ENCODE results near the gene VCP.

The VCP gene

DNA sequence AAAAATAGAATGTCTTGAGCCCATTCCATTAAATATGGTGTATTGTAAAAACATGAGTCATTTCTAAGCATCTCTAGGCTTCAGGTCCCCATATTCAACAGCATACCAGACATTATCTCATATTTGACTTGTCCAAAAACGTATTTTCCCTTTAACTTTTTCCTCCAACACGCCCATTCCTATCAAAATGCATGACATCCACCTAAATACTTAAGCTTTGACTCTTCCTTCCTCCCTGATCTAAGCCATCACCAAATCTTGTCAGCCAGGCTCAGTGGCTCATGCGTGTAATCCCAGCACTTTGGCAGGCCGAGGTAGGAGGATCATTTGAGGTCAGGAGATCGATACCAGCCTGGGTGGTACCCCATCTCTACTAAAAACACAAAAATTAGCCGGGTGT lies 23.9 kb downstream of the VCP start:
- Histone ChIP-seq H3K9me3 (ENCODE audit: low read depth, low read length) (no peaks in the 10 kb centered on the region), H3K27ac (no peak overlapping the region), H3K9ac (ENCODE audit: insufficient read length) (no peak overlapping the region), H3K4me3 (no peak overlapping the region), H3K36me3 (ENCODE audit: insufficient read depth, low read length) (peaks cover 24% of the 10 kb centered on the region)
- TF ChIP-seq FOXP2 (optimal IDR thresholded peaks at IDR 0.05; ENCODE audit: control extremely low read depth, extremely low read length, insufficient read depth) (no peak), POLR2AphosphoS5 (IDR thresholded peaks at IDR 0.05; ENCODE audit: borderline replicate concordance, low read depth, low read length) (no peak), EZH2 (IDR thresholded peaks at IDR 0.05) (no peak)
- DNase-seq (ENCODE audit: low read depth, low spot score) = no peak

DNA sequence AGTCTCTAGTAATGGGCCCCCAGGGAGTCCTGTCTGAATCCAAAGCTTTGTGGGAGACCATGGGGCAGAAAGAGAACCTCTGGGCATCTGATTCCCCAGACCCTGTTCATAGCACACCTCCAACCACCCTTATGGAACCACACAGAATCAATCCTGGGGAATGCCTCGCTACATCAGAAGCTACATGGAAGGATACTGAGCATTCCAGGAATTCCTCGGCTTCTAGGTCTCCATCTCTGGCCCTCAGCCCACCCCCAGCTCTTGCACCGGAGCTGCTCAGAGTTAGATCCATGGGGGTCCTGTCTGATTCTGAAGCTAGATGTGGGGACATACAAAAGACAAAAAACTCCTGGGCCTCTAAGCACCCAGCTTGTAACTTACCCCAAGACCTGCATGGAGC lies 28.4 kb downstream of the VCP start:
- Histone ChIP-seq H3K9ac (ENCODE audit: insufficient read length) (no peak overlapping the region), H3K36me3 (ENCODE audit: insufficient read depth, low read length) (no peaks in the 10 kb centered on the region), H3K4me3 (no peak overlapping the region), H3K27ac (no peak overlapping the region), H3K9me3 (ENCODE audit: low read depth, low read length) (no peaks in the 10 kb centered on the region)
- TF ChIP-seq EZH2 (IDR thresholded peaks at IDR 0.05) = no peak
- TF ChIP-seq POLR2AphosphoS5 (IDR thresholded peaks at IDR 0.05; ENCODE audit: borderline replicate concordance, low read depth, low read length) = no peak
- TF ChIP-seq FOXP2 (optimal IDR thresholded peaks at IDR 0.05; ENCODE audit: control extremely low read depth, extremely low read length, insufficient read depth) = no peak
- DNase-seq (ENCODE audit: low read depth, low spot score) = no peak

DNA sequence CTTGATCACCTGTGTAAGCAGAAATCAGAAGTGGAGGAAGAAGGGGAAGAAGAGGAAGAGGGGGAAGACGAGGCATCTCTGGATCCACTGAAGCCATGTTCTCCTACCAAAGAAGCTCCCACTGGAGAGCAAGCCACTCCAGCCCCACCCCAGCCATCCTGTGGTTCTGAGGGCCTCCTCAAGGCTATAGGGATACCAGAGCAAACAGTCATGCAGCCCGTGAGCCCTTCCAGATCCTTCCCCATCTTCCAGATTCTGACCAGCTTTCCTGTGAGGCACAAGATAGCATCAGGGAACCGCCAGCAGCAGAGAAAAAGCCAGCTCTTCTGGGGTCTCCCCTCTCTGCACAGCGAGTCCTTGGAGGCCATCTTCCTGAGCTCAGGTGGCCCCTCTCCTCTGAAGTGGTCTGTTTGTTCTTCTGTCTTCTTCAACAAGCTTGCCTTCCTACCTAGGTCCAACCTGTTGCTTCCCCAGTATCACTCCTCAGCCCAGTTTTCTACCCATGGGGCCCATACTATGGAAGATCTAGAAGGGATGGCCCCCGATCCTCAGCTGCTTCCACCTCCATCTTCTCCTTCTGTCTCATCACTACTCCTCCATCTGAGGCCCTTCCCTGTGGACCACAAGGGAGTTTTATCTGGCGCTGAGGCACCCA lies 29.4 kb downstream of the VCP start:
- Histone ChIP-seq H3K36me3 (ENCODE audit: insufficient read depth, low read length) (no peaks in the 10 kb centered on the region), H3K9ac (ENCODE audit: insufficient read length) (no peak overlapping the region), H3K9me3 (ENCODE audit: low read depth, low read length) (no peaks in the 10 kb centered on the region), H3K27ac (no peak overlapping the region), H3K4me3 (no peak overlapping the region)
- TF ChIP-seq EZH2 (IDR thresholded peaks at IDR 0.05) (no peak), FOXP2 (optimal IDR thresholded peaks at IDR 0.05; ENCODE audit: control extremely low read depth, extremely low read length, insufficient read depth) (no peak), POLR2AphosphoS5 (IDR thresholded peaks at IDR 0.05; ENCODE audit: borderline replicate concordance, low read depth, low read length) (no peak)
- DNase-seq (ENCODE audit: low read depth, low spot score) = no peak

DNA sequence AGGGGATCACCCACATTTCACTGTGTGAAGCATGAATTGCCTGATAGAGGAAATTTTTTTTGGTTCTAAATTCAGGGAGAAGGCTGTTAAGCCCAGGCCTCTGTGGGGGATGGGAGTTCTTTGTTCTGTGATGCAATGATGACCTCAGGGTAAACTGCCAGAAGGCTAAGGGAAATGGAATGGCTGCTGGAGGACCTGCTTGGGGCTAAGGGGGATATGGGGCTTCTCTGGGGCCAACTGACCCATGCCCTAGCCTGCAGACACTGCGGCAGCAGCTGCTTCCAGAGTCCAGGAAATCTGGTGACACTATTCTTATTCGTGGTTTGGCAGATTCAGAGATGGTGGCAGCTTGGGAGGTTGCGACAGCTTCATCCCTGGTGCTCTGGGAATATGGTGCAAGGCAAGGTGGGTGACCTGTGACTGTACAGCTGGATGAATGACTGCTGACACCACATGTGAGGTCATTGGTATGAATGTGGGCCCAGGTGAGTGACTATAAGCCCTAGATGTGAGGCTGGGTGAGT lies 30.3 kb downstream of the VCP start:
- TF ChIP-seq POLR2AphosphoS5 (IDR thresholded peaks at IDR 0.05; ENCODE audit: borderline replicate concordance, low read depth, low read length) = no peak
- TF ChIP-seq EZH2 (IDR thresholded peaks at IDR 0.05) = no peak
- TF ChIP-seq FOXP2 (optimal IDR thresholded peaks at IDR 0.05; ENCODE audit: control extremely low read depth, extremely low read length, insufficient read depth) = no peak

DNA sequence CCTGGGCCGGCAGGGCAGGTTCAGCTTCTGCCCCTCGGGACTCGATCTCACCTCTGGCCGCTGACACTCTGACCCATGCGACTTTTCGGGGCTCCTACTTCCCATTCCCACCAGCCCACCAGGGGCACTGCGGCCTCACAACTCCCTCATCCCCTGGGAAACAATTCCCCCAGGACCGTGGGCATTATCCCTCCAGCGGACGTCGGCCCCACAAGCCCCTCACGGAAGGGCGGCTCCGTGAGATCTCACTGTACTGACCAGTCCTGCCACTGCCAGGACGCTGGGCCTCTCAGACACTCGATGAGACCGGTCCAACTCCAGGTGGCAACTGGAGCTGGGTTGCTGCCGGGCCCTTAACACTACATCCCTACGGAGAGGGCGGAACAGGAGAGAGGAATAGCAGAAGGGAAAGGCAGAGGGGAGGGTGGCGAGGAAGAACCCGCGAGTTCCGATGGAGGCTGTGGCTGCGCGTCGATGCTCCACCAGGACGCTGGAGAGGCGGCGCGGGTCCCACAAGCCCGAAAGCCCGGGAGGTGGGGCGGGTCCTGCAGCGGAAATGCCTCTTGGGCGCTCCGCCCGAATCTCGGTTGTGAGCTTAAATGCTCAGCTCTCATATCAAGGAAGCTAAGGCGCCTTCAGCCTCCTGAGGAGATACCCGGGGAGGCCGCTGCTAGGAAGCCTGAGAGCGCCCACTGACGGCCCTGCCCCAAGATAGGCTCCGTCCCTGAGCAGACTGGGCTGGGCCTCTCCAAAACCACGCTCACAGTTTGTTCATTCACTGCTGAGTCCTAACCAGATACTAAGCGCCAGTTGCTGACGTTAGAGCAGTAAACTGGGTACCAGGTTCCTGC lies 36.3 kb downstream of the VCP start:
- Histone ChIP-seq H3K9ac (ENCODE audit: insufficient read length) (no peak overlapping the region), H3K9me3 (ENCODE audit: low read depth, low read length) (no peaks in the 10 kb centered on the region), H3K27ac (no peak overlapping the region), H3K36me3 (ENCODE audit: insufficient read depth, low read length) (peaks cover 2% of the 10 kb centered on the region; the same call in 1 of the 2 replicates), H3K4me3 (no peak overlapping the region)
- no peak for TF ChIP-seq EZH2 (IDR thresholded peaks at IDR 0.05)
- no peak for TF ChIP-seq FOXP2 (optimal IDR thresholded peaks at IDR 0.05; ENCODE audit: control extremely low read depth, extremely low read length, insufficient read depth)
- no peak for TF ChIP-seq POLR2AphosphoS5 (IDR thresholded peaks at IDR 0.05; ENCODE audit: borderline replicate concordance, low read depth, low read length)
- no peak for DNase-seq (ENCODE audit: low read depth, low spot score)

More for the DNA sequence above, 30.3 kb downstream of the VCP start:
- no peaks in the 10 kb centered on the region for H3K9me3 ChIP-seq (ENCODE audit: low read depth, low read length)
- no peak overlapping the region for H3K27ac ChIP-seq
- H3K4me3 ChIP-seq = no peak overlapping the region
- no peak for DNase-seq (ENCODE audit: low read depth, low spot score)
- H3K9ac ChIP-seq (ENCODE audit: insufficient read length) = no peak overlapping the region
- H3K36me3 ChIP-seq (ENCODE audit: insufficient read depth, low read length) = no peaks in the 10 kb centered on the region

DNA sequence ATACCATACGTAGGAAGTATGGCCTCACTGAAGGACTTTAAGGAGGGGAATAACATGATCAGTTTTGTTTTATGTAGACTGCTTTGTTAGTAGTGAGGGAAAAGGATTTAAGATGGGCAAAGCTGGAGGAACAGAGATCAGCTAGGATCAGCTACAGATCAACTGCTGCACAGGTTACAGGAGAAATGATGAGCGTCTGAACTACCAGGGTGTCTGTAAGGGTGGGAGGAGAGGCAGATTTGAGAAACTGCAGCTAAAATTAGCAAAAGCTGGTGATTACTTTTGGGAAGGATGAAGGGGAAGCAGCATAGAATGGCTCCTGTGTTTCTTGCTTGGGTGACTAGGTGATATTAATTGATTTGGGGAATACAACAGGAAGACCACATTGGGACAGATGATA lies 39.3 kb downstream of the VCP start:
- TF ChIP-seq EZH2 (IDR thresholded peaks at IDR 0.05) (no peak), FOXP2 (optimal IDR thresholded peaks at IDR 0.05; ENCODE audit: control extremely low read depth, extremely low read length, insufficient read depth) (no peak), POLR2AphosphoS5 (IDR thresholded peaks at IDR 0.05; ENCODE audit: borderline replicate concordance, low read depth, low read length) (no peak)

DNA sequence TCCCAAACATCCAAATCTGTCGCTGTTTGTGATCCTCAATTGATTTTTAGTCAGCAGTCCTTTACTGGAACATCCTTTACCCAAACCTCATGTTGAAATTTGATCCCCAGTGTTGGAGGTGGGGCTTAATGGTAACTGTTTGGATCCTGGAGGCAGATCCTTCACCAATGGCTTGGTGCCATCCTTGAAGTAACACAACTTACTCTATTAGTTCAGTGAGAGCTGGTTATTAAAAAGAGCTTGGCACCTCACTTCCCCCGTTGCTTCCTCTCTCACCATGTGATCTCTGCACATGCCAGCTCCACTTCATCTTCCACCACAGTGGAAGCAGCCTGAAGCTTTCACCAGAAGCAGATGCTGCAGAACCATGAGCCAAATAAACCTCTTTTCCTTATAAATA lies 42.6 kb downstream of the VCP start:
- TF ChIP-seq EZH2 (IDR thresholded peaks at IDR 0.05) (no peak), POLR2AphosphoS5 (IDR thresholded peaks at IDR 0.05; ENCODE audit: borderline replicate concordance, low read depth, low read length) (no peak), FOXP2 (optimal IDR thresholded peaks at IDR 0.05; ENCODE audit: control extremely low read depth, extremely low read length, insufficient read depth) (no peak)

More for the DNA sequence above, 39.3 kb downstream of the VCP start:
- DNase-seq (ENCODE audit: low read depth, low spot score) = no peak
- peaks cover 2% of the 10 kb centered on the region; the same call in 1 of the 2 replicates for H3K36me3 ChIP-seq (ENCODE audit: insufficient read depth, low read length)
- no peak overlapping the region for H3K9ac ChIP-seq (ENCODE audit: insufficient read length)
- H3K27ac ChIP-seq = no peak overlapping the region
- H3K9me3 ChIP-seq (ENCODE audit: low read depth, low read length) = no peaks in the 10 kb centered on the region
- H3K4me3 ChIP-seq = no peak overlapping the region

DNA sequence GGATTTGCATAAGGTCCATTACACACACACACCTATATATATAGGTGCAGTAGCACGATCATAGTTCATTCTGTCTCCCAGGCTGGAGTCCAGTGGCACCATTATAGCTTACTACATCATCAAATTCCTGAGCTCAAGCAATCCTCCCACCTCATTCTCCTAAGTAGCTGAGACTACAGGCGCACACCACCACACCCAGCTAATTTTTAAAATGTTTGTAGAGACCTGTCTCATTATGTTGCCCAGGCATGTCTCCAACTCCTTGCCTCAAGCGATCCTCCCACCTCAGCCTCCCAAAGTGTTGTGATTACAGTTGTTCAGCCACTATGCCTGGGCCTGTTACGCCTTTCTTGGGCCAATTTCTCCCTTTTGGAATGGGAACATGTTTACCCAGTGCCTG lies 43.2 kb downstream of the VCP start:
- no peak overlapping the region for H3K27ac ChIP-seq
- no peak for DNase-seq (ENCODE audit: low read depth, low spot score)
- H3K36me3 ChIP-seq (ENCODE audit: insufficient read depth, low read length) = peaks cover 2% of the 10 kb centered on the region; the same call in 1 of the 2 replicates
- TF ChIP-seq FOXP2 (optimal IDR thresholded peaks at IDR 0.05; ENCODE audit: control extremely low read depth, extremely low read length, insufficient read depth) = no peak
- TF ChIP-seq EZH2 (IDR thresholded peaks at IDR 0.05) = no peak
- no peak for TF ChIP-seq POLR2AphosphoS5 (IDR thresholded peaks at IDR 0.05; ENCODE audit: borderline replicate concordance, low read depth, low read length)
- H3K9me3 ChIP-seq (ENCODE audit: low read depth, low read length) = no peaks in the 10 kb centered on the region
- no peak overlapping the region for H3K9ac ChIP-seq (ENCODE audit: insufficient read length)
- H3K4me3 ChIP-seq = no peak overlapping the region

More for the DNA sequence above, 42.6 kb downstream of the VCP start:
- Histone ChIP-seq H3K9me3 (ENCODE audit: low read depth, low read length) (no peaks in the 10 kb centered on the region), H3K27ac (no peak overlapping the region), H3K9ac (ENCODE audit: insufficient read length) (no peak overlapping the region), H3K36me3 (ENCODE audit: insufficient read depth, low read length) (peaks cover 2% of the 10 kb centered on the region; the same call in 1 of the 2 replicates), H3K4me3 (no peak overlapping the region)
- no peak for DNase-seq (ENCODE audit: low read depth, low spot score)
